ENCODE results near the gene GTPBP4. TPM values are rescaled to one million over a fixed set of nuclear protein-coding genes. Genes with fewer than 3 reads are reported as not detected.

Gene GTPBP4
- total RNA-seq, 4 donors from 2014 or later, result 18.3 to 39.1 (median 27.4) TPM

DNA sequence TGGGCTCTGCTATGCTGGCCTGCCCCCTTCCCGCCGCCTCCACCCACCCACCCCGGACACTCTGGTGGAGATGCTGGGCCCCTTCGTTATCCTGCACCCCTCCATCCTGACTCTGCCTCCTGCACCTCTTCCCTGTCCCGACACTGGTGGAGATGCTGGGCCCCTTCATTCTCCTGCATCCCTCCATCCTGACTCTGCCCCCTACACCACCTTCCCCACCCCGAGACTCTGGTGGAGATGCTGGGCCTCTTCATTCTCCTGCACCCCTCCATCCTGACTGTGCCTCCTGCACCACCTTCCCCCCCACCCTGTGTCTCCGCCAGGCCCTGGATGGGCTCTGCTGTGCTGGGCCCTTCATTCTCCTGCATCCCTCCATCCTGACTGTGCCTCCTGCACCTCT is 22.5 kb downstream of the GTPBP4 start:
- H3K36me3 ChIP-seq, result peaks cover 71 to 98% (median 96%) of the 10 kb centered on the region in 4 donors
- H3K27me3 ChIP-seq, result no peaks in the 10 kb centered on the region
- H3K9me3 ChIP-seq, result no peaks in the 10 kb centered on the region
- intact Hi-C loops (cut with DNase I), result no loop called here
- H3K4me3 ChIP-seq, result no peak overlapping the region
- no peak for DNase-seq (ENCODE audit: extremely low spot score)
- no peaks in the 10 kb centered on the region for H3K4me1 ChIP-seq
- H3K27ac ChIP-seq (replicated peaks in 1 of 4), result no peak overlapping the region
- WGBS, result 97% methylated on average over 7 of the region's 7 CpGs
- no peak for TF ChIP-seq POLR2AphosphoS5 (IDR thresholded peaks at IDR 0.05)
- TF ChIP-seq, protein P1, sequence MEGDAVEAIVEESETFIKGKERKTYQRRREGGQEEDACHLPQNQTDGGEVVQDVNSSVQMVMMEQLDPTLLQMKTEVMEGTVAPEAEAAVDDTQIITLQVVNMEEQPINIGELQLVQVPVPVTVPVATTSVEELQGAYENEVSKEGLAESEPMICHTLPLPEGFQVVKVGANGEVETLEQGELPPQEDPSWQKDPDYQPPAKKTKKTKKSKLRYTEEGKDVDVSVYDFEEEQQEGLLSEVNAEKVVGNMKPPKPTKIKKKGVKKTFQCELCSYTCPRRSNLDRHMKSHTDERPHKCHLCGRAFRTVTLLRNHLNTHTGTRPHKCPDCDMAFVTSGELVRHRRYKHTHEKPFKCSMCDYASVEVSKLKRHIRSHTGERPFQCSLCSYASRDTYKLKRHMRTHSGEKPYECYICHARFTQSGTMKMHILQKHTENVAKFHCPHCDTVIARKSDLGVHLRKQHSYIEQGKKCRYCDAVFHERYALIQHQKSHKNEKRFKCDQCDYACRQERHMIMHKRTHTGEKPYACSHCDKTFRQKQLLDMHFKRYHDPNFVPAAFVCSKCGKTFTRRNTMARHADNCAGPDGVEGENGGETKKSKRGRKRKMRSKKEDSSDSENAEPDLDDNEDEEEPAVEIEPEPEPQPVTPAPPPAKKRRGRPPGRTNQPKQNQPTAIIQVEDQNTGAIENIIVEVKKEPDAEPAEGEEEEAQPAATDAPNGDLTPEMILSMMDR (IDR thresholded peaks at IDR 0.05), result no peak
- no peak for TF ChIP-seq POLR2A (IDR thresholded peaks at IDR 0.05; ENCODE audit: low read depth)

DNA sequence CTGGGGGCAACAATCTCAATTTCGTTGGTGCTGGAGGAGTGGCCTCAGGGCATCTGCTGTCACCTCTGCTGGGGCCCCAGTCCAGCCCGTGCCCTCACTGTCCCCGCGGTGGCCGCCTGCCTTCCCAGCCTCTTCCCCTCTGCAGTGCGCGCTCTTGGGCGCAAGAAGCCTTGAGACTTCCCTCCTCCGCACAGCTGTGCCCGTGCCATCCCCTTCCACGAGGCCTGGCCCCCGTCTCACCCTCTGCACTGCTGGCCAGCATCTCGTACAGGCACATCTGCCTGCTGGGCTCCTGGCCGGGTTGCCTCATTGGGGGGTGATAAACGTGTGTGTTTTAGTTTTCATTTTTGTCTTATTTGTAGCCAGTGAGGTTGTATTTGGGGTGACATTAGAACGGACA is 23.5 kb downstream of the GTPBP4 start:
- no peaks in the 10 kb centered on the region for H3K4me1 ChIP-seq
- 94% methylated on average over 16 of the region's 16 CpGs for WGBS

DNA sequence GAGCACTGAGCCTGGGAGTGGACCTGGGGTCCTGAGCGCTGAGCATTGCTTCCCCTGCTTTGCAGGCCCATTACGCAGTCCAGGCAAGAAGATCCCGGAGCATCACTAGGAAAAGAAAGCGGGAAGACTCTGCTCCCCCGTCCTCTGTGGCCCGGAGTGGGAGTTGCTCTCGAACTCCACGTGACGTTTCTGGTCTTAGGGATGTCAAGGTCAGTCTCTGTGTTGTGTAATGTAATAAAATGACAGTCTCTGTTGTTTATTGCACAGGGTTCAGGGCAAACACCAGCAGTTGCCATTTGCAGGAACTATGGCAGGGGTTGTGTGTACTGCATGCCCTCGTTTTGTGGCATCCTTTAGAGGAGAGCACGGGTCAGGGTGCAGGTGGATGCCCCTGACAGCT is 27.5 kb downstream of the GTPBP4 start:
- TF ChIP-seq EP300 (IDR thresholded peaks at IDR 0.05) (no peak), POLR2AphosphoS5 (IDR thresholded peaks at IDR 0.05) (no peak), POLR2A (IDR thresholded peaks at IDR 0.05; ENCODE audit: low read depth) (no peak)
- TF ChIP-seq, protein P1 (IDR thresholded peaks at IDR 0.05), result no peak
- no peak for DNase-seq (ENCODE audit: extremely low spot score)
- intact Hi-C loops (cut with DNase I), result no loop called here
- 85% methylated on average over 10 of the region's 11 CpGs for WGBS
- Histone ChIP-seq H3K27ac (replicated peaks in 1 of 4) (no peak overlapping the region), H3K9me3 (no peaks in the 10 kb centered on the region), H3K27me3 (no peaks in the 10 kb centered on the region), H3K36me3 (peaks cover 57 to 97% (median 86%) of the 10 kb centered on the region in 4 donors), H3K4me1 (no peaks in the 10 kb centered on the region), H3K4me3 (no peak overlapping the region)

More for the DNA sequence above, 23.5 kb downstream of the GTPBP4 start:
- no peaks in the 10 kb centered on the region for H3K9me3 ChIP-seq
- no peaks in the 10 kb centered on the region for H3K27me3 ChIP-seq
- no peak overlapping the region for H3K27ac ChIP-seq (replicated peaks in 1 of 4)
- H3K4me3 ChIP-seq, result no peak overlapping the region
- H3K36me3 ChIP-seq, result peaks cover 71 to 98% (median 96%) of the 10 kb centered on the region in 4 donors
- DNase-seq (ENCODE audit: extremely low spot score), result no peak
- TF ChIP-seq, protein P1 (IDR thresholded peaks at IDR 0.05), result no peak
- TF ChIP-seq EP300 (IDR thresholded peaks at IDR 0.05) (no peak), POLR2A (IDR thresholded peaks at IDR 0.05; ENCODE audit: low read depth) (no peak)
- intact Hi-C loops (cut with DNase I), result no loop called here

DNA sequence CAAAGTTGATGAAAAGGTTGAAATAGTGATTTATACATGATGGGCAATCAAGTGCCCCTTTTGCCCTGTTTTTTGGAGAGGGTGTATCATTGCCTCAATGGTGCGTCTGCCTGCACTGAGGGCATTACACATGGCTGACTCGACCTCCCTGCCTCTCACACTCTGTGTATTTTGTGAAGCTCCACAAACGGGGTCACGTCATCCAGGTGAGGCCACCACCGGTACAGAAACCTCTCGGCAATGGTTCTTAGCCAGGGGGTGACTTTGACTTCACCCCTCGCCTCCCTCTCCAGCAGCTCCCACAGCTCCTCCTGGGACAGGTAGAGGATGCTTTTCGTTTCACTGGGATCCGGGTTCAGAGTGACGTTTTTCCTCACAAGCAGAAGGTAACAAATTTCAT is 31.1 kb downstream of the GTPBP4 start:
- no peak for TF ChIP-seq POLR2AphosphoS5 (IDR thresholded peaks at IDR 0.05)
- no peak for TF ChIP-seq POLR2A (IDR thresholded peaks at IDR 0.05; ENCODE audit: low read depth)
- no peak for TF ChIP-seq EP300 (IDR thresholded peaks at IDR 0.05)
- TF ChIP-seq, protein P1 (IDR thresholded peaks at IDR 0.05), result no peak
- peaks cover 26 to 62% (median 51%) of the 10 kb centered on the region in 4 donors for H3K36me3 ChIP-seq
- H3K9me3 ChIP-seq, result no peaks in the 10 kb centered on the region
- DNase-seq (ENCODE audit: extremely low spot score), result no peak
- no peak overlapping the region for H3K27ac ChIP-seq (replicated peaks in 1 of 4)
- H3K4me1 ChIP-seq, result no peaks in the 10 kb centered on the region
- no peaks in the 10 kb centered on the region for H3K27me3 ChIP-seq
- no peak overlapping the region for H3K4me3 ChIP-seq
- 94% methylated on average over 10 of the region's 10 CpGs for WGBS
- intact Hi-C loops (cut with DNase I), result no loop called here

DNA sequence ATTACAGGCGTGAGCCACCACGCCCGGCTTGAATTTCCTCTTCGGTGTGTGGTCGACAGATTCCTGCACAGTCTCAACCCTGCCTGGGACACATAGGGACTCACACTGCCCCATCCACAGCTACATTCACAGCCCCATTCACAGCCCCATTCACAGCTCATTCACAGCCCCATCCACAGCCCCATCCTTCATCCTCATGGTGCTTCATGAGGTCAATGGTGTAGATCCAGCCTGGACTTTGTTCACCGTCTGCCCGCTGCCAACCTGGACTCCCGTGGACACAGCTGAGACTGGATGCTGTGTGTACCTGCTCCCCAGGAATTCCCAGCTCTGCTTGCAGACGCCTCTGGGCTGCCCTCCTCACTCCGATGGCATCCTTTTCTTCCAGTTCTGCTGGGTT is 32.2 kb downstream of the GTPBP4 start:
- no peaks in the 10 kb centered on the region for H3K4me1 ChIP-seq
- H3K36me3 ChIP-seq, result peaks cover 26 to 54% (median 44%) of the 10 kb centered on the region in 4 donors
- TF ChIP-seq, protein P1 (IDR thresholded peaks at IDR 0.05), result no peak
- TF ChIP-seq EP300 (IDR thresholded peaks at IDR 0.05) (no peak), POLR2AphosphoS5 (IDR thresholded peaks at IDR 0.05) (no peak), POLR2A (IDR thresholded peaks at IDR 0.05; ENCODE audit: low read depth) (no peak)
- H3K9me3 ChIP-seq, result no peaks in the 10 kb centered on the region
- no peak overlapping the region for H3K27ac ChIP-seq (replicated peaks in 1 of 4)
- DNase-seq (ENCODE audit: extremely low spot score), result peak; percentile 90
- intact Hi-C loops (cut with DNase I), result no loop called here
- 98% methylated on average over 10 of the region's 10 CpGs for WGBS
- no peak overlapping the region for H3K4me3 ChIP-seq
- no peaks in the 10 kb centered on the region for H3K27me3 ChIP-seq

Data from esophagus muscularis mucosa (tissue), 4 donors.